Mesodermal cell (in vitro differentiated cells): Measurements from ENCODE around the gene CD37.
"Not testable (repeated sequence)": the region's sequence is repeated elsewhere in the genome, so short reads cannot be mapped to it uniquely, and the experiment has no call there.

Experiments
- H3K27ac ChIP-seq: 2 replicates; pipeline ENCODE4 v1.7.0; 2013; ENCODE audit warnings: mild to moderate bottlenecking, low read depth, low read length, moderate library complexity; ENCODE audit not compliant: severe bottlenecking
- H3K36me3 ChIP-seq: 2 replicates; pipeline ENCODE4 v1.7.1; 2013; ENCODE audit warnings: mild to moderate bottlenecking, low read length, moderate library complexity; ENCODE audit not compliant: control insufficient read depth, insufficient read depth
- H3K4me1 ChIP-seq: one replicate; pipeline ENCODE4 v1.7.1; 2013; ENCODE audit warnings: mild to moderate bottlenecking, low read length; ENCODE audit not compliant: insufficient read depth, control insufficient read depth, poor library complexity, severe bottlenecking
- H3K4me3 ChIP-seq: 2 replicates; pipeline ENCODE4 v1.7.0; 2013; ENCODE audit warnings: low read length, control low read depth, mild to moderate bottlenecking; ENCODE audit not compliant: insufficient read depth, poor library complexity, severe bottlenecking; ENCODE audit errors: extremely low read depth
- H3K9me3 ChIP-seq: 2 replicates; pipeline ENCODE4 v1.7.1; 2013; ENCODE audit warnings: mild to moderate bottlenecking, low read length, moderate library complexity; ENCODE audit not compliant: control insufficient read depth
- WGBS, 2 experiments: methylation state at CpG; one replicate each; pipeline ENCODE4 v1.1.5; 2013; ENCODE audit warnings: missing lambda C conversion rate in 2 of 2; ENCODE audit not compliant: insufficient coverage in 2 of 2; 5-methylcytosine and 5-hydroxymethylcytosine counted together

CD37 gene

DNA sequence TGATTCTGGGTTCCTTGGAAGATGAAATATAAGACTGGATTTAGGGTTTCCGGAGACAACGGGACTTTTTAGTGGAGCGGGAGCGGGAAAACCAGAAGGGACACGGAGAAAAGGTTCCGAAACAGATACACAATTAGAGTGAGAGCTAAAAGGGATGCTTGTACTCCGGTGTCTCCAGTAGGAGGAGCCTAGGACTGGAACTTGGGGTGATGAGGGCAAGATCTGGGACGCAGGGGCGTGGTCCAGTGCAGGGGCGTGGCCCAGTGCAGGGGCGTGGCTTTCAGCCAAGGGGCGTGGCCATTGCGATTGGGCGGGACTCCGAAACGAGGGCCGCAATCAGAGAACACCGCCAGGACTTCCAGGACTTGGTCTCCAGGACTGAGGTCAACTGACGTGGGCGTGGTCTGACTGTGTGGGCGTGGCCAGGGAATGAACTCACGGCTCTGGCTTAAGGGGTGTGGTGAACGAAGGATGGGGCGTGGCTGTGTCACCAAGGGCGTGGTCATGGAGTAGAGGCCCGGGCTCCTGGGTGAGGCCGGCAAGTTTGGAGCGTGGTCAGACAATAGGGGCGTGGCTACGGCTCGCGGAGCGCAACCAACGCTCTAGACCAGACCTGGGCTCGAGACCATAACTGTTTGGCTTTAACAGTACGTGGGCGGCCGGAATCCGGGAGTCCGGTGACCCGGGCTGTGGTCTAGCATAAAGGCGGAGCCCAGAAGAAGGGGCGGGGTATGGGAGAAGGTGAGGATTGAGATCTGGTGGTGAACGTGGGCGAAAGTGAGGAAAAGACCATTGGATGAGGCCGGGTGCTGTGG, 28.3 kb downstream of the CD37 start, which contains the start of gene DKKL1:
DKKL1 (plus strand) TSS at position 610 of the 815 bp plus-strand sequence; CDS start at position 732, 122 bp downstream.
- H3K4me1 ChIP-seq, result peaks cover 10% of the 10 kb centered on the region
- WGBS, 2 experiments, result 2 to 3% methylated on average over 41 to 42 of the region's 46 CpGs
- H3K9me3 ChIP-seq, result no peaks in the 10 kb centered on the region
- peaks cover 21% of the 10 kb centered on the region for H3K36me3 ChIP-seq
- H3K27ac ChIP-seq, result peak within 1 kb of the TSS; percentile 97
- H3K4me3 ChIP-seq, result peak within 1 kb of the TSS; percentile 91

GRCh38 chr19:49364083-49364737, 29.0 kb downstream of the CD37 start:
- Histone ChIP-seq H3K9me3 (peaks cover 6% of the 10 kb centered on the region), H3K4me1 (peaks cover 10% of the 10 kb centered on the region), H3K27ac (peak overlapping the region; percentile 30), H3K36me3 (peaks cover 14% of the 10 kb centered on the region), H3K4me3 (peak overlapping the region; percentile 23)
- WGBS, 2 experiments, result 86 to 90% methylated on average over 17 to 27 of the region's 27 CpGs

GRCh38 chr19:49366110-49366509, 30.9 kb downstream of the CD37 start:
- peaks cover 25% of the 10 kb centered on the region for H3K9me3 ChIP-seq
- no peaks in the 10 kb centered on the region for H3K36me3 ChIP-seq
- no peaks in the 10 kb centered on the region for H3K4me1 ChIP-seq
- no peak overlapping the region for H3K27ac ChIP-seq
- H3K4me3 ChIP-seq, result no peak overlapping the region

DNA sequence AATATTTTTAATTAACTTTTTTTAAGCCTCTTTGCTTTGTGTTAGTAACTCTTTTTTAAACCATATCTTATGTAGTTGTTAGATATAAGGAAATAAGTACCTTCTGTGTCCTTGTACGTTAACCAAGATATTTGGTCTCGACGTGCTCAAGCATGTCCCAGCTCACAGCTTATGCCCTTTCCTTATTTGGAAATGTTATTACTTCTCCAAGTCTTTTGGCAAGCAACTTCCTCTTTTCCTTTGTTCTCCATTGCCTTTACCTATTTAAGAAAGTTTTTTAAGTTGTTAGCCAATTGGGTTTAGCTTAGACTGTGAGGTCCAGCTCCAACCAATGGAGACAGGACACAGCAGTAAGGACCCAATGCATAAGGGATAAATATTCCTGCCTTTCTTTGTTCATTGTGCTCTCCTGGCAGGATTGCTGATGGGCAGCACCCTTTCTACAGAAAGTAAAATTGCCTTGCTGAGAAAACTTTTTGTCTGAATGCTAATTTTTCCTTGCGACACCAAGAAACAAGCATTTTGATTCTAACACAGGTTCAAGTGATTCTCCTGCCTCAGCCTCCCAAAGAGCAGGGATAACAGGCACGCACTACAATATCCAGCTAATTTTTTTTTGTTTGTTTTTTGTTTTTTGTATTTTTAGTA, 33.6 kb downstream of the CD37 start:
- 91 to 95% methylated on average over 1 to 2 of the region's 5 CpGs for WGBS, 2 experiments

DNA sequence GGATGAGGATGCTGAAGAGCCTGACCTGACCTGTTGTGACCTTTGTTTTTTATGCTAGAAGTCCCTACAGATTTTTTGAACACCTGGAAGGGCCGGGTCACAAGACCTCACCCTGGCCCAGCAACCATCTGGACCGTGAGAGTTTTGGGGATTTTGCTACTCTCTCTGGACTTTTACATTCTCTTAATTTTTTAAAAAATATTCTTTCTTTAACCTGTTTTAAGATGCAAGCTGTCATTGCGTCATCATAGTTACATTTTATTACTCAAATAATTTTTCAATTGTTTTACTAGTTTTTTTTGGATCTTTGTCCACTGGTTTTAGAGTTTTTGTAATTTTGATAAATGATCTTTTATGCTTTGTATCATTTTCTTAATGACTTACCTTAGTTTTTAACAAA, 36.0 kb downstream of the CD37 start:
- Histone ChIP-seq H3K4me1 (no peaks in the 10 kb centered on the region), H3K27ac (no peak overlapping the region), H3K36me3 (no peaks in the 10 kb centered on the region), H3K4me3 (no peak overlapping the region), H3K9me3 (peaks cover 25% of the 10 kb centered on the region)
- 83% methylated on average over 1 of the region's 3 CpGs; no CpG with 5 or more reads in 1 of the 2 experiments for WGBS, 2 experiments

More for the DNA sequence above, 33.6 kb downstream of the CD37 start:
- Histone ChIP-seq H3K36me3 (no peaks in the 10 kb centered on the region), H3K27ac (no peak overlapping the region), H3K9me3 (peaks cover 25% of the 10 kb centered on the region), H3K4me3 (no peak overlapping the region), H3K4me1 (no peaks in the 10 kb centered on the region)

GRCh38 chr19:49373174-49373573, 38.0 kb downstream of the CD37 start:
- WGBS, 2 experiments, result 85 to 100% methylated on average over 1 to 2 of the region's 3 CpGs
- not testable (repeated sequence) for H3K27ac ChIP-seq

DNA sequence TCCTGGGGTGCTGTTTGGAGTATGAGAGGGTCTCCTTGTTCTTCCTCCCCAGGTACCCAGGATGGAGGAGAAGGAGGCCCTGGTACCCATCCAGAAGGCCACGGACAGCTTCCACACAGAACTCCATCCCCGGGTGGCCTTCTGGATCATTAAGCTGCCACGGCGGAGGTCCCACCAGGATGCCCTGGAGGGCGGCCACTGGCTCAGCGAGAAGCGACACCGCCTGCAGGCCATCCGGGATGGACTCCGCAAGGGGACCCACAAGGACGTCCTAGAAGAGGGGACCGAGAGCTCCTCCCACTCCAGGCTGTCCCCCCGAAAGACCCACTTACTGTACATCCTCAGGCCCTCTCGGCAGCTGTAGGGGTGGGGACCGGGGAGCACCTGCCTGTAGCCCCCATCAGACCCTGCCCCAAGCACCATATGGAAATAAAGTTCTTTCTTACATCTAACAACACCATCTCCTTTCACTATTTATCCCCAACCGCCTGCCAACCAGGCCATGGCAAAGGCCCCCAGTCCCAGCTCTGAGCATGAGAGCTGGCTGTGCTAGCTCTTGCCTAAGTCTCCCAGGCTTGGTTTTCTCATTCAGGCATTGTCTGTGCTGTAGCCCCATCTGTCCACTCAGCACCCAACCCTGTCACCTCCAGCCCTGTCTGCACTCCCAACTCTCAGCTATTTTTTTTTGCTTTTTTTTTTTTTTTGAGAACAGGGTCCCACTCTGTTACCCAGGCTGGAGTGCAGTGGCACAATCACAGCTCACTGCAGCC, 39.6 kb downstream of the CD37 start:
- 92 to 95% methylated on average over 16 of the region's 16 CpGs for WGBS, 2 experiments
- Histone ChIP-seq H3K4me1 (no peaks in the 10 kb centered on the region), H3K27ac (no peak overlapping the region), H3K4me3 (no peak overlapping the region), H3K36me3 (no peaks in the 10 kb centered on the region), H3K9me3 (peaks cover 13% of the 10 kb centered on the region)

More at GRCh38 chr19:49373174-49373573, 38.0 kb downstream of the CD37 start:
- not testable (repeated sequence) for H3K36me3 ChIP-seq, H3K4me1 ChIP-seq, H3K4me3 ChIP-seq
- H3K9me3 ChIP-seq, result peaks cover 25% of the 10 kb centered on the region

DNA sequence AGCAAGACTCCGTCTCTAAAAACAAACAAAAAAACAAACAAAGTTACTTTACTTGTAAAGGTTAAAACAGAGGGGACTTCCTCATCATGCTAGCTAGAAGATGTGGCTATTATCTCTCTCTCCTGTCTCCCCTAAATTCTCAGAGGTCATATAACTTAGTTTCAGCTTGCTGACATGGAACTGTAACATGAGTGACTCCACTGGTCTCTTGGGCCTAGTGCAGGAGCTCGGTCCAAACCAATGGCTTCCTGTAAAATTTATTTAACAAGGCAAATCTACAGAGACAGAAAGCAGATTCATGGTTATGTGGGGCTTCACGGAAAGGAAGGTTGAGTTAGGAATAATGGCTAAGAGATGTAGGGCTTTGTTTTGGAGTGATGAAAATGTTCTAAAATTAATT, 43.3 kb downstream of the CD37 start:
- WGBS, 2 experiments, result 80 to 100% methylated on average over 1 to 2 of the region's 3 CpGs
- Histone ChIP-seq H3K27ac (no peak overlapping the region), H3K9me3 (peaks cover 8% of the 10 kb centered on the region), H3K4me3 (no peak overlapping the region), H3K36me3 (no peaks in the 10 kb centered on the region), H3K4me1 (no peaks in the 10 kb centered on the region)

DNA sequence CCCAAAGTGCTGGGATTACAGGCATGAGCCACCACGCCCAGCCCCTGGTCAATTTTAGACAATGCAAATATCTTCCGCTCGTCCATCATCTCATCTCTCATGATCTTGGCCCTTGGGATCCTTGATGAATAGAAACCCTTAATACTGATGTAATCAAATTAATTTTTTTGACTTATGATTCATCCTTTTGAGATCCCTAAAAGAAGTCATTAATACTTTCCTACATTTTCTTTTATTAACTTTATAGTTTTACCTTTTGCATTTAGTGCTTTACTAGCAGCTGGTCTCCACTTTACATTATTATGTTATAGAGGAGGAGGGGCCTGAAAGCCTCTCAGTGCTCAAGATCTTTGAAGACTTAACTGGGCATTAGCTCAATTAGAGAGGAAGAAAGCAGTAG, 45.2 kb downstream of the CD37 start:
- peaks cover 8% of the 10 kb centered on the region for H3K9me3 ChIP-seq
- H3K4me3 ChIP-seq, result no peak overlapping the region
- H3K27ac ChIP-seq, result no peak overlapping the region
- no peaks in the 10 kb centered on the region for H3K4me1 ChIP-seq
- WGBS, 2 experiments, result 89 to 100% methylated on average over 1 of the region's 3 CpGs
- no peaks in the 10 kb centered on the region for H3K36me3 ChIP-seq

DNA sequence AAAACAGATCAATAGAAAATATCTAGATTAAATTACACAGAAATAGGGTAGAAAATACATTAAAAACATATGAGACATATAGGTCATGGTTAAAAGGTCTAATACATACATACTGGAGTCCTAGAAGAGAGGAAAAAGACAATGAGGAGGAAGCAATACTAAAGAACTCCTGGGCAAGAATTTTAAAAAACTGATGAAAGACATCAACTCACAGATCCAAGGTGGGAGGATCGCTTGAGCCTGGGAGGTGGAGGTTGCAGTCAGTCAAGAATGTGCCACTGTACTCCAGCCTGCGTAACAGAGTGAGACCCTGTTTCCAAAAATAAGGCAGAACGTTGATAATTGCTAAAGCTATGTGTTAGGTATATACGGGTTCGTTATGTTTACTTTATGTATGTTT, 47.4 kb downstream of the CD37 start:
- WGBS, 2 experiments, result 91 to 100% methylated on average over 2 to 3 of the region's 5 CpGs
- Histone ChIP-seq H3K9me3 (peaks cover 8% of the 10 kb centered on the region), H3K4me1 (no peaks in the 10 kb centered on the region), H3K27ac (no peak overlapping the region), H3K36me3 (no peaks in the 10 kb centered on the region), H3K4me3 (no peak overlapping the region)
